Mucosa of descending colon (tissue), 3 donors: ENCODE results near the gene RAPGEF5. TPM values are rescaled to one million over a fixed set of nuclear protein-coding genes. Genes with fewer than 3 reads are reported as not detected.

Experiments used
- ATAC-seq: fragments of 200-7000 bp; cut with Tn5 transposase; one replicate; pipeline ENCODE4 v1.9.1; 2020; ENCODE audit warnings: mild to moderate bottlenecking, moderate library complexity
- DNase-seq, 3 donors: peaks; one replicate each; pipeline ENCODE4 v3.0.0-alpha.2; 2020
- H3K36me3 ChIP-seq: fragments of 200-600 bp; one replicate; pipeline ENCODE4 v1.8.0; 2021; ENCODE audit warnings: low read depth, mild to moderate bottlenecking
- H3K4me1 ChIP-seq: fragments of 200-600 bp; one replicate; pipeline ENCODE4 v1.8.0; 2021; ENCODE audit warnings: low read depth, mild to moderate bottlenecking
- H3K4me3 ChIP-seq: fragments of 200-600 bp; one replicate; pipeline ENCODE4 v1.8.0; 2021; ENCODE audit warnings: mild to moderate bottlenecking
- H3K9me3 ChIP-seq: fragments of 200-600 bp; one replicate; pipeline ENCODE4 v1.8.0; 2021; ENCODE audit warnings: mild to moderate bottlenecking
- intact Hi-C, 2 donors: fragments of 100-400 bp; cut with DNase I in 1 of 2; cut with micrococcal nuclease in 1 of 2; formaldehyde crosslinking; loops; one replicate each; pipeline versions ENCODE4 v1.11.0 to v1.11.1; 2022; cut with DNase I, micrococcal nuclease
- total RNA-seq, 3 donors: library from RNA; stranded (reverse); fragmentation: NEBNext Ultra II Directional in 2 of 3; extraction: Animal tissue kit (Norgen Biotek cat#: 25700) in 2 of 3; gene quantifications; one replicate each; pipeline versions ENCODE4 v1.2.1 to v1.2.4, GENCODE V29; 2021 to 2023
- TF ChIP-seq, protein P1 (sequence below): fragments of 200-600 bp; IDR thresholded peaks from one replicate; pipeline ENCODE4 v1.8.0; 2022; ENCODE audit warnings: antibody characterized with exemption, mild to moderate bottlenecking
- donor health status: DM: no; HTN: no; CAD: no; lungs with moderate emphysema.
- donor health status: DM: no; HTN: no; CAD: no.
- donor health status: DM: no; HTN: yes; CAD: no.

RAPGEF5 gene
- total RNA-seq, 3 donors from 2014 or later = 34.7 to 87.8 (median 59.5) TPM

DNA sequence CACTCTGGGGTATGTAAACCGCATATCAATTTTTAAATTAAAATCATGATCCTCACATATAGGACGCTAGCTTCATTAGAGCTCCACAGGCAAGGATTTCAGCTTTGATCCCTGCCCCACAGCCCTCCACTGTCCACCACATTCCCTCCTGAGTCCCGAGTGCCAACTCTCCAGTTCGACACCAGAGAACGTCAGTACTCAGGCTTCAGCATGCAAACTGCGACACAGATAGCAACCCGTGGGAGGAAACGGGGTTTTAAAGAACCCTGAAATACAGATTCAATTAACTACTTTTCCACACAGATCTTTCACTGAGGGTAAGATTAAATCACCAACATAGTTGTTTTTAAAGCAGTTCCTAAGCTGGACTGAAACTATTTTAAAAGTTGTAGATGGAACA, 26.1 kb downstream of the RAPGEF5 start:
- Histone ChIP-seq H3K36me3 (no peaks in the 10 kb centered on the region), H3K4me3 (no peak overlapping the region), H3K4me1 (peaks cover 36% of the 10 kb centered on the region), H3K9me3 (no peaks in the 10 kb centered on the region)
- DNase-seq = no peak
- TF ChIP-seq, protein P1, sequence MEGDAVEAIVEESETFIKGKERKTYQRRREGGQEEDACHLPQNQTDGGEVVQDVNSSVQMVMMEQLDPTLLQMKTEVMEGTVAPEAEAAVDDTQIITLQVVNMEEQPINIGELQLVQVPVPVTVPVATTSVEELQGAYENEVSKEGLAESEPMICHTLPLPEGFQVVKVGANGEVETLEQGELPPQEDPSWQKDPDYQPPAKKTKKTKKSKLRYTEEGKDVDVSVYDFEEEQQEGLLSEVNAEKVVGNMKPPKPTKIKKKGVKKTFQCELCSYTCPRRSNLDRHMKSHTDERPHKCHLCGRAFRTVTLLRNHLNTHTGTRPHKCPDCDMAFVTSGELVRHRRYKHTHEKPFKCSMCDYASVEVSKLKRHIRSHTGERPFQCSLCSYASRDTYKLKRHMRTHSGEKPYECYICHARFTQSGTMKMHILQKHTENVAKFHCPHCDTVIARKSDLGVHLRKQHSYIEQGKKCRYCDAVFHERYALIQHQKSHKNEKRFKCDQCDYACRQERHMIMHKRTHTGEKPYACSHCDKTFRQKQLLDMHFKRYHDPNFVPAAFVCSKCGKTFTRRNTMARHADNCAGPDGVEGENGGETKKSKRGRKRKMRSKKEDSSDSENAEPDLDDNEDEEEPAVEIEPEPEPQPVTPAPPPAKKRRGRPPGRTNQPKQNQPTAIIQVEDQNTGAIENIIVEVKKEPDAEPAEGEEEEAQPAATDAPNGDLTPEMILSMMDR = no peak
- ATAC-seq = no peak
- intact Hi-C loops = no loop called here

DNA sequence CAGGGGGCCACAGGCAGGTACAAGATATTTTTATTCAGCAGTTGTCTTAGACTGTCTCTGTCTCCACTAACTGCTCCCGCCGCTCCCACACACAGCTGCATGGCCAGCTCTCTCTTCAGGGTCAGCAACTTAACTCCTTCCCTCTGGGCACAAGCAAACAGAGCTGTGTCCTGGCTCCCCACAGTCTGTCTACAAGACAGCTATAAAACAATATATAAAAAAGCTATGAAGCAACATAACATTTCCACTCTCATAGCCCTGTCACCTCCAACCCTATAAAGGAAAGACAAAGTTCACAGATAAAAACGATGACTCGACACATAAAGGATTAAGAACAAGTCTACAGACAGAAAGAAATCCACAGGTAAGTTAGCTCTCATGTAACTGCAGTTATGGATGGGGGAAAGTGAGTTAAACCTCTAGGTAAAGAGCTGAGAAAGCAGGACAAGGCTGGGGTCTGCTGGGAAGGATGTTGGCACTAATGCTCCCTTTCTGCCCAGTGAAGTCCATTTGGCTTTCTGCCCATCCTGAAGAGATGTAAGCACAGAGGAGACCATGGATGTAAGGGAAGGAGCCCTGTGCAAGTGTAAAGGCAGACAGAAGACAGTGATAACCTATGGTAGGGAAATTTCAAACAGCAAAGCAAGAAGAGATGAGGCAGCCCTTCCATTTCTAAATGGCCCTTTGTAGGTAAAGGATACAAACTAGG, 27.0 kb downstream of the RAPGEF5 start:
- Histone ChIP-seq H3K4me3 (no peak overlapping the region), H3K4me1 (peaks cover 32% of the 10 kb centered on the region), H3K36me3 (no peaks in the 10 kb centered on the region), H3K9me3 (no peaks in the 10 kb centered on the region)
- peak; percentile 56 to 68 (median 62) for DNase-seq
- intact Hi-C loops = no loop called here
- ATAC-seq = peak; percentile 81
- TF ChIP-seq, protein P1 = no peak

DNA sequence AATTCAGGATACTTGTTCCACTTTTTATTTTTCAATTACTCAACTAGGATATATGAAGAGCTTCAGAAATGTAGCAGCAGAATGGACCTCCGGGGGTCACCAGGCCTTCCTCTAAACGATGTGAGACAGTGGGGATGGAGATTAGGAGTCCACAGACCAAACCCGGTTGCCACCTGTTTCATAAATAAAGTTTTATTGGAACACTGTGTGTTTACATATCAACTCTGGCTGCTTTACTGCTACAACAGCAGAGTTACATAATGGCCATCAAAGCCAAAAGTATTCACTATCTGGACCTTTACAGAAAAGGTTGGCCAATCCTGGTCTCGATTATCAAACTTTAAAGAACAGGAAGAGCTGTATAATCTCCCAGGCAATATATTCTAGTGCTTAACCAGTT, 30.8 kb downstream of the RAPGEF5 start:
- TF ChIP-seq, protein P1 = no peak
- no peaks in the 10 kb centered on the region for H3K36me3 ChIP-seq
- peaks cover 14% of the 10 kb centered on the region for H3K4me1 ChIP-seq
- H3K9me3 ChIP-seq = no peaks in the 10 kb centered on the region
- H3K4me3 ChIP-seq = no peak overlapping the region
- ATAC-seq (peak; percentile 46), DNase-seq (no peak)
- intact Hi-C loops = no loop called here

DNA sequence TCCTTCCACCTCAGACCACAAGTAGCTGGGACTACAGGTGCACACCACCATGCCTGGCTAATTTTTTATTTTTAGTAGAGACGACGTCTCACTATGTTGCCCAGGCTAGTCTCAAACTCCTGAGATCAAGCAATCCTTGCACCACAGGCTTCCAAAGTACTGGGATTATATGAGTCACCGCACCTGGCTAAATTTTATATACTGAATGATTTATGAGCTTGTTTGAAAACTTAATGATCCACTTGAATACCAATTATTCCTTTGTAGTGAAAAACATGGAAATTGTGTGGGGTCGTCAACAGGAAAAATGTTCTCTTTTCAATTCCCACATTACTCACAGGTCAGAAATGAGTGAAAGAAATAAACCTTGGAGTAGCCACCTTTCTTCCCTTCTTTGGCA, 31.3 kb downstream of the RAPGEF5 start:
- peaks cover 9% of the 10 kb centered on the region for H3K4me1 ChIP-seq
- no peak overlapping the region for H3K4me3 ChIP-seq
- H3K36me3 ChIP-seq = no peaks in the 10 kb centered on the region
- DNase-seq (no peak), ATAC-seq (no peak)
- TF ChIP-seq, protein P1 = no peak
- intact Hi-C loops = no loop called here
- H3K9me3 ChIP-seq = no peaks in the 10 kb centered on the region

DNA sequence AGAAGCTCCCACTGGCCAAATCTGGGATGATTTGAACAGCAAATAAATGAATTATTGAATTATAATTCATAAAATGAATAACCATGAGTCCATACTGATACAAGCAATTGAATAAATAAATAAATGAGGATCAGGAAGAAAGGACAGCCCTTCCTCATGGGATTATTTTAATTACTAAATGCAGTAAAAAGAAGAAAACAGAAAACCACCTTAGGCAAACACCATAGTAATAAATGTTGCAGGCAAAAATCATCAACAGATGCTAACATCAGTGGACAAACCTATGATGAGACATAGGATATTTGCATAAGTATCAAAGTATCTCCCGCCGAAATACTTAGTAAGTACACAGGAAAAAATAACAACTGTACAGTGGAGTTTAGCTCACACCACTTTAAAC, 33.2 kb downstream of the RAPGEF5 start:
- Histone ChIP-seq H3K4me1 (peaks cover 3% of the 10 kb centered on the region), H3K36me3 (no peaks in the 10 kb centered on the region), H3K4me3 (no peak overlapping the region), H3K9me3 (no peaks in the 10 kb centered on the region)
- DNase-seq (no peak), ATAC-seq (peak; percentile 42)
- TF ChIP-seq, protein P1 = no peak
- intact Hi-C loops = no loop called here
